NCI-H2107 (cell line): Measurements from ENCODE around the gene SLC16A4.

Experiments used
- DNase-seq: peaks from one replicate; lab custom pipeline; 2025; lab: John Stamatoyannopoulos, UW

Gene SLC16A4

DNA sequence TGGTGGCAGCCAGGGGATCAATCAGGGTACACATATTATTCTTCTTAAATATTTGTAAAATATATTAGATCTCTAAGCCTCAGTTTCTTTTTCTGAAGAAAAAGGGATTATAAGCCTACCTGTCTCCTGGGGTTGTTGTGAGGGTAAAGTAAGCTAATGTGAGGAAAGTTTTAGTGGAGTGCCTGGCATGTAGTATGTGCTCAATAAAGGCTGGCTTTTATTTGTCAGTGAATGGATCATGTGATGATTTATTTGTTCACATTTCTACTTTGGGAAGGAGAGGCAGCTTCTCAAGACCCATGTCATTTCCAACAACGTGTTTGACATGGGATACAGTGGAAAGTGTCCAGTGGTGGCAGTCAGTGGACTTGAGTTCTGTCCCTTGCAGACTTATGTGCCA is 64.0 kb downstream of the SLC16A4 start:
- DNase-seq: no peak

DNA sequence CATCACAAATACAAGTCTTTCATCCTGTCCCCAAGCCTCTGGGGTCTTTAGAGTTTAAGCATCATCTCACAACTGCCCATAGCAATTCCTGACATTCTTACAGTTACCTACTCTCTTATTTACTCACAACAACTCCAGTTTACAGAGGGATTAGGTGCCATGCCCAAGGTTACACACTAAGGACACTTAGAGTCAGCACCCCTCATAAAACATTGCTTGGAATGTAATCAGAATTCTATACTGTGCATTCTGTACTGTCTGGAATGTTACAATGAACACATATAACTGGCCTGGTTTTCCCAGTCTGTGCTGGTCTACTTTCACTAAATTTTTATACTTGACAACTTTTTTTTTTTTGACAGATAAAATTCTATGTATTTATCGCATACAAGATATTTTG is 66.2 kb downstream of the SLC16A4 start:
- no peak for DNase-seq

- DNase-seq: no peak
Observed at GRCh38 chr1:110321846-110322245, 69.0 kb downstream of the SLC16A4 start.

DNA sequence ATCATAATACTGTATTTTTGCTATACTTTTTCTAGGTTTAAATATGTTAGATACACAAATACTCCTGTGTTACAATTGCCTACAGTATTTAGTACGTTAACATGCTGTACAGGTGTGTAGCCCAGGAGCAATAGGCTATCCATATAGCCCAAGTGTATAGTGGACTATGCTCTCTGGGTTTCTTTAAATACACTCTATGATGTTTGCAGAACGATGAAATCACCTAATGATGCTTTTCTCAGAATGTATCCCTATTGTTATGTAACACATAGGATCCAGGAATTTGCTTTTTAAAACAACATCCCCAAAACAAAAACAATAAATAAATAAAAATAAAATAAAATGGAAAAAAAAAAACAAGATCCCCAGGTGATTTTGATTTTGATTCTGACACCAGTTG is 69.8 kb downstream of the SLC16A4 start:
- DNase-seq: no peak

- DNase-seq: no peak
Observed at GRCh38 chr1:110320168-110320518, 70.7 kb downstream of the SLC16A4 start.

GRCh38 chr1:110319332-110320167 is 71.3 kb downstream of the SLC16A4 start:
- DNase-seq: no peak

- DNase-seq: no peak
Observed at GRCh38 chr1:110318046-110318445, 72.8 kb downstream of the SLC16A4 start.

GRCh38 chr1:110316735-110317134 is 74.1 kb downstream of the SLC16A4 start:
- no peak for DNase-seq
